Hematopoietic multipotent progenitor cell treated with erythropoietin and hydrocortisone succinate and interleukin-3 and kit ligand, for 8 days (in vitro differentiated cells): Measurements from ENCODE around the gene RBM12.
A peak's percentile ranks its signal among the peaks of the same experiment; 100 is the strongest.

Source experiments
- DNase-seq: peaks from one replicate; pipeline ENCODE4 v3.0.0-alpha.2; 2015

RBM12 gene

GRCh38 chr20:35618263-35619131 lies 46.2 kb downstream of the RBM12 start:
- peak; percentile 15 for DNase-seq

- DNase-seq, result peak; percentile 65
These were observed 47.1 kb downstream of the RBM12 start for GRCh38 chr20:35617397-35618262.

- peak; percentile 100 for DNase-seq
These were observed 48.0 kb downstream of the RBM12 start for GRCh38 chr20:35616465-35617396.

- peak; percentile 70 for DNase-seq
These were observed 48.8 kb downstream of the RBM12 start, which contains the start of gene SPAG4 for GRCh38 chr20:35615667-35616464. Gene SPAG4, plus strand, starts transcription at chr20:35615829. Its CDS starts 175 bp downstream, at chr20:35616004.

GRCh38 chr20:35611482-35611881 lies 53.2 kb downstream of the RBM12 start:
- DNase-seq, result no peak

- peak; percentile 73 for DNase-seq
These were observed 53.8 kb downstream of the RBM12 start for GRCh38 chr20:35610833-35611427.

GRCh38 chr20:35607003-35607735 lies 57.5 kb downstream of the RBM12 start:
- DNase-seq, result no peak

- DNase-seq, result no peak
These were observed 58.6 kb downstream of the RBM12 start for GRCh38 chr20:35606127-35606526.

- DNase-seq, result peak; percentile 18
These were observed 60.3 kb downstream of the RBM12 start for GRCh38 chr20:35604449-35604747.

GRCh38 chr20:35603695-35604448 lies 60.8 kb downstream of the RBM12 start:
- DNase-seq, result no peak

- no peak for DNase-seq
These were observed 61.7 kb downstream of the RBM12 start for GRCh38 chr20:35602851-35603495.

- no peak for DNase-seq
These were observed 62.7 kb downstream of the RBM12 start for GRCh38 chr20:35601990-35602389.

- DNase-seq, result peak; percentile 75
These were observed 63.4 kb downstream of the RBM12 start for GRCh38 chr20:35600993-35601973.

- no peak for DNase-seq
These were observed 64.3 kb downstream of the RBM12 start for GRCh38 chr20:35600176-35600992.

GRCh38 chr20:35599776-35600120 lies 65.0 kb downstream of the RBM12 start:
- DNase-seq, result no peak
